ENCODE results near the gene FANCL. TPM values are rescaled to one million over a fixed set of nuclear protein-coding genes. Genes with fewer than 3 reads are reported as not detected.
"Not testable (repeated sequence)": the region's sequence is repeated elsewhere in the genome, so short reads cannot be mapped to it uniquely, and the experiment has no call there.

Gene FANCL
- total and polyA plus RNA-seq, 5 experiments from 2014 or later: 2.1 to 6.7 (median 3.0) TPM

DNA sequence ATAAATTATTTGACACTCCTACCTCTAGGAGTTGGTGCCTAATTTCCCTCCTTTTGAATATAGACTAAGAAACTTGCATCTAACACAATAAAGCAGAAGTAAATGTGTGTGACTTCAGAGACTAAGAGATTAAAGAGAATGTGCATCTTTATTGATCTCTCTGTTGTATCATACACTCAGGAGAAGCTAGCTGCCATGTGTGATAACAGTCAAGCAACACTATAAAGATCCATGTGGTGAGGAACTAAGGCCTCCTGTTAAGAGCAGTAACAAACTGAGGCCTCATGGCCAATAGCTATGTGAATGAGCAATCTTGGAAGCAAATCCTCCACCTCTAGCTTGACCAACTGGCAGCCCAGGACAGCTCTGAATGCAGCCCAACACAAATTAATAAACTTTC is 3.4 kb downstream of the FANCL start:
- peaks cover 0 to 4% (median 0%) of the 10 kb centered on the region in 5 donors for H3K27me3 Mint-ChIP-seq
- peaks cover 9 to 34% (median 21%) of the 10 kb centered on the region in 4 donors for H3K4me1 Mint-ChIP-seq
- ATAC-seq: no peak
- DNase-seq: no peak
- POLR2A ChIA-PET: no interaction called here
- H3K36me3 Mint-ChIP-seq: no peaks in the 10 kb centered on the region
- H3K4me3 Mint-ChIP-seq: no peak overlapping the region
- H3K27ac Mint-ChIP-seq: peak overlapping the region in 3 of 10 donors; percentile 33 to 48 (median 34)
- no peaks in the 10 kb centered on the region for H3K9me3 Mint-ChIP-seq

DNA sequence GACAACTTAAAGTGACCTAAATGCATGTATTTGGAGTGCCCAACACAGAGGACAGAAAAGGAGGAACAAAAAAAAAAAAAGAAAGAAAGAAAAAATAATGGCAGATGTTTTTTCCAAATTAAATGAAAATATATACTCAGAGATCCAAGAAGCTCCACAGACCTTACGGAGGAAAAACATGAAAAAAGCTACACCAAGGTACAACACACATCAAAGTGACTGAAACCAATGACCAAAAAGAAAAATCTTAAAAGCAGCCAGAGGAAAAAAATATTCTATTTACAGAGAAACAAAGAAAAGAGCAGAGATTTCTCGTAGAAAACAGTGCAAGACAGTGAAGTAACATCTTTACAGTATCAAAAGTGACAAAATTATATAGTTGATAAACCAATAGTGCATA is 5.1 kb downstream of the FANCL start:
- POLR2A ChIA-PET: no interaction called here

DNA sequence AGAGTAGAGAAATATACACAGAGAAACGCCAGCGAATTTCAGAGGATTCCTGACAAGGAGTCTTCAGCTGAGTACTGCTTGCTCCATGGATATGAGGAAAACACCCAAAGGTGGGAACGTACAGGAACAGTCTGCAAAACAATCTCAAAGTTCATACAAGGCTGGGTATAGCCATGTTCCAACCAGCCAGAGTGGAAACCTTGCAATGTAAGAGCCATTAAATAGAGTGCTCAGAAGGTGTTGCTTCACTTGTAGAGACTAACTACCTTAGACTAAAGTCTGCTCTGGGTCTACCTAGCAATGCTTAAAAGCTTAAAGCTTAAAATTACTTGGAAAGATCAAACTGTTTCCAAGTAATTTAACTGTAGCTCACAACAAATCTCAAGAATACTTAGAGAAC is 6.0 kb downstream of the FANCL start:
- no peak for ATAC-seq
- Mint-ChIP-seq H3K4me3 (no peak overlapping the region), H3K36me3 (no peaks in the 10 kb centered on the region), H3K27me3 (peaks cover 0 to 6% (median 0%) of the 10 kb centered on the region in 5 donors), H3K9me3 (no peaks in the 10 kb centered on the region), H3K27ac (no peak overlapping the region), H3K4me1 (peaks cover 3 to 23% (median 10%) of the 10 kb centered on the region in 4 donors)
- POLR2A ChIA-PET: no interaction called here
- DNase-seq: no peak

More for the DNA sequence above, 5.1 kb downstream of the FANCL start:
- Mint-ChIP-seq H3K27me3 (peaks cover 0 to 5% (median 0%) of the 10 kb centered on the region in 5 donors), H3K4me1 (peaks cover 7 to 30% (median 17%) of the 10 kb centered on the region in 4 donors), H3K9me3 (no peaks in the 10 kb centered on the region), H3K36me3 (no peaks in the 10 kb centered on the region), H3K27ac (no peak overlapping the region), H3K4me3 (no peak overlapping the region)
- DNase-seq (no peak), ATAC-seq (no peak)

DNA sequence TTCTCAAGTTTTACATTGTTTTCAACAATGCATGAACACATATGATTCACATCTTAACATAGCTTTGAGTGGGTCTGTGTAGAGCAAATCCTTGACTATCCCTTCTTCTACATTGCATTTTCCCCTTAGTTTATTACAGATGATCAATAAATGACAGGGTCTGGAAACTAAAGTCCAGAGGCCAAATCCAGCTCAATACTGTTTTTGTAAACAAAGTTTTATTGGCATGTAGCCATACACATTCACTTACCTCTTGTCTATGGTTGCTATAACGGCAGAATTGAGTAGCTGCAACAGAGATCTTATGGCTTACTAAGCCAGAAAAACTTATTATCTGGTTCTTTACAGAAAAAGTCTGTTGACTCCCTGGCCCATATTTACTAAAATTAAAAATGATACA is 12.8 kb downstream of the FANCL start:
- no peaks in the 10 kb centered on the region for H3K36me3 Mint-ChIP-seq
- H3K4me3 Mint-ChIP-seq: no peak overlapping the region
- peaks cover 0 to 6% (median 0%) of the 10 kb centered on the region in 5 donors for H3K27me3 Mint-ChIP-seq
- no peak for ATAC-seq
- DNase-seq: no peak
- no peak overlapping the region for H3K27ac Mint-ChIP-seq
- H3K4me1 Mint-ChIP-seq: peaks cover 0 to 2% (median 0%) of the 10 kb centered on the region in 4 donors
- no peaks in the 10 kb centered on the region for H3K9me3 Mint-ChIP-seq
- POLR2A ChIA-PET: no interaction called here

DNA sequence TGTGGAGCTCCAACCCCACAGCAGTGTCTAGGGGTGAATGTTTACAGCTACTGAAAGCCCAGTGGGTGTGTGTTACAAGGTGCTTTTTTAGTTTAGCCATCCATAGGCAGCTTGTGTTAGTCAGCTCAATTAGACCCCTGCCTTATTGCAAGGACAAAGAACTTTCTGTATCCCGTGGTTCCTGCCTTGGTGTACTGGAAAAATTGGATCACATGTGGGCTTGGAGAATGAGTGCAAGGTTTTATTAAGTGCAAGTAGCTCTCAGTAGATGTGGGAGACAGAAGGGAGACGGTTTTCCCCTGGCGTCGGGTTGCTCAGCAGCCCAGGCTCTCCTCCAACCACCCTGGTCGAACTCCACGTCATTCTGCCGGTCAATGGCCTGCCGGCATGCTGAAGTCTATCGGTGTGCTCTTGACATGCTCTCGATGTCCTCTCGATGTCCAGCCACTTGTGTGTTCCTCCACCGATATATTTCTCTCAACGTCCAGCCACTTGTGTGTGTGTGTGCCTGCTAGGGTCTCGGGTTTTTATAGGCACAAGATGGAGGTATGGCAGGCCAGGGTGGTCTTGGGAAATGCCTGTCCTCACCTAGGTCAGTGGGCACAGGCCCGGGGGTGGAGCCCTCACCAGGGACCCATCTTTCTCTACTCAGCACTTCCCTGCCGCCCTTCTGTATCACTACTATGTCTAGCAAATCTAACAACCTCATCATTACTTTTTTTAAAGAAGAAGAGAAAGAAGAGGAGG is 13.8 kb downstream of the FANCL start:
- H3K27me3 Mint-ChIP-seq: peaks cover 0 to 6% (median 0%) of the 10 kb centered on the region in 5 donors
- peaks cover 0 to 2% (median 0%) of the 10 kb centered on the region in 4 donors for H3K4me1 Mint-ChIP-seq
- no peaks in the 10 kb centered on the region for H3K9me3 Mint-ChIP-seq
- no peak overlapping the region for H3K27ac Mint-ChIP-seq
- ATAC-seq: no peak
- H3K36me3 Mint-ChIP-seq: no peaks in the 10 kb centered on the region
- no peak for DNase-seq
- no peak overlapping the region for H3K4me3 Mint-ChIP-seq
- POLR2A ChIA-PET: no interaction called here

DNA sequence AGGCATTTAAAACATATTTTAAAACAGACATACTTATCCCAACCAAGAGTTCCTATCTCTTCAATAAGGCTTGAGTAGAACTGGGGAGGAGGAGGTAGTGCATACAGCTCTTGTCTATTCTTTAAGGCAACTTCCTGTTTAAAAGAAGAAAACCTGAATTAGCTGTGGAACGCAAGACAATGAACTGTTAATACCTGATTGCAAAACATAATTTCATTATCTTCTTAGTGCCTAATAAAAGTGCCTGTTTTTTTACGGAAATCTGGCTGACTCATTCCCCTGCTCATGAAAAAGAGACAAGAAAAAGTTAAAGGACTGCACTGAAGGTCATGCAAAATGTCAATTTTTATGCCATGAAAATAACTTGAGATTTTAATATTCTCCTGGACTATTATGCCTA is 19.2 kb downstream of the FANCL start:
- Mint-ChIP-seq H3K4me3 (no peak overlapping the region), H3K4me1 (no peaks in the 10 kb centered on the region), H3K27me3 (no peaks in the 10 kb centered on the region), H3K27ac (no peak overlapping the region), H3K36me3 (peaks cover 0 to 4% (median 2%) of the 10 kb centered on the region in 3 donors), H3K9me3 (no peaks in the 10 kb centered on the region)
- ATAC-seq (no peak), DNase-seq (no peak)
- POLR2A ChIA-PET: no interaction called here

DNA sequence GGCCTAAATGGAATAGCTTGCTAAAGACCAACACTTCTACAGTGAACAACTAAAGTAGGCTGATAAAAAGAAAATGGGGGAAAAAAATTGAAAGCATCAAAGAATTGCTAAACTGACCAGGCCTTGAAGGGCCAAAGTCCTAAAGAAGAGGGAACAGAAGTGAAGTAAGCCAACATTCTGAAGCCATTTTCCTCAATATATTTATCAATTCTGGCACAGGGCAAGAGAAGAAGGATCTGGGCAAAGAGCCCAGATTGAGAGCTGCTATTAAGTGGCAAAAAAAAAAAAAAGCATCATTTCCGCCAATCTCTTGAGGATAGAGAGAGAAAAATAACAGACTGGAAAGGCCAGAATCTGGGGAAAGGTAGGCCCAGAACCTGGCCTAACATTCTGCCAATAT is 25.7 kb downstream of the FANCL start:
- H3K4me1 Mint-ChIP-seq: no peaks in the 10 kb centered on the region
- H3K4me3 Mint-ChIP-seq: no peak overlapping the region
- no peak overlapping the region for H3K27ac Mint-ChIP-seq
- peaks cover 0 to 20% (median 9%) of the 10 kb centered on the region in 9 donors for H3K9me3 Mint-ChIP-seq
- POLR2A ChIA-PET: interaction anchor here (0.7 kb wide), 1 partner anchor 169 kb away, joined by 6 read pairs; no protein-coding TSS in a partner anchor
- H3K27me3 Mint-ChIP-seq: no peaks in the 10 kb centered on the region
- H3K36me3 Mint-ChIP-seq: peaks cover 9 to 26% (median 19%) of the 10 kb centered on the region in 3 donors
- ATAC-seq (no peak), DNase-seq (no peak)

DNA sequence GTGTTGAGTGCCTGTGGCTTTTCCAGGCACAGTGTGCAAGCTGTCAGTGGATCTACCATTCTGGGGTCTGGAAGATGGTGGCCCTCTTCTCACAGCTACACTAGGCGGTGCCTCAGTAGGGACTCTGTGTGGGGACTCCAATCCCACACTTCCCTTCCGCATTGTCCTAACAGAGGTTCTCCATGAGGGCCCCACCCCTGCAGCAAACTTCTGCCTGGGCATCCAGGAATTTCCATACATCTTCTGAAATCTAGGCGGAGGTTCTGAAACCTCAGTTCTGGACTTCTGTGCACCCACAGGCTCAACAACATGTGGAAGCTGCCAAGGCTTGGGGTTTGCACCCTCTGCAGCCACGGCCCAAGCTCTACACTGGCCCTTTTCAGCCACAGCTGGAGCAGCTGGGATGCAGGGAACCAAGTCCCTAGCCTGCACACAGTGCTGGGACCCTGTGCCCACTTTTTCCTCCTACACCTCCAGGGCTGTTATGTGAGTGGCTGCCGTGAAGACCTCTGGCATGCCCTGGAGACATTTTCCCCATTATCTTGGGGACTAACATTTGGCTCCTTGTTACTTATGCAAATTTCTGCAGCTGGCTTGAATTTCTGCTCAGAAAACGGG is 30.1 kb downstream of the FANCL start:
- ATAC-seq, H3K4me3 Mint-ChIP-seq, H3K4me1 Mint-ChIP-seq, DNase-seq, POLR2A ChIA-PET, H3K27me3 Mint-ChIP-seq, H3K27ac Mint-ChIP-seq: not testable (repeated sequence)
- peaks cover 0 to 27% (median 13%) of the 10 kb centered on the region in 9 donors for H3K9me3 Mint-ChIP-seq
- peaks cover 7 to 31% (median 20%) of the 10 kb centered on the region in 3 donors for H3K36me3 Mint-ChIP-seq

DNA sequence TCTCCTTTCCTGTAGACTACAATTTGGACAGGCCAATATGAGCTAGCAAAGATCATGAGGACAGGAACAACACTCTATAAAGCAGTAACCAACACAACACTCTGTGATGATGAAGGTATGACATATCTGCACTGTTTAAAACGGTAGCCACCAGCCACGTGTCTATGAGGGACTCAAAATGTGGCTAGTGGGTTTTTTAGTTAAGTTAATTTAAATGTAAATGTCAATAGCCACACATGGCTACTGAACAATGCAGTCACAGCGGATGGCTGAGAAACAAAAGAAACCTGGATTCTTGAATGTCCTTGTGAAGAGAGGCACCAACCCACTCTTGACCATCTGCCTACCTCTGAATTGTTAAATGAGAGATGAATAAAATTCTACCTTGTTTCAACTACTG is 33.9 kb downstream of the FANCL start:
- Mint-ChIP-seq H3K36me3 (peaks cover 7 to 19% (median 17%) of the 10 kb centered on the region in 3 donors), H3K27ac (no peak overlapping the region), H3K27me3 (no peaks in the 10 kb centered on the region), H3K4me1 (peaks cover 0 to 2% (median 0%) of the 10 kb centered on the region in 4 donors), H3K4me3 (no peak overlapping the region), H3K9me3 (peaks cover 0 to 24% (median 13%) of the 10 kb centered on the region in 9 donors)
- POLR2A ChIA-PET: no interaction called here
- ATAC-seq (no peak), DNase-seq (no peak)

DNA sequence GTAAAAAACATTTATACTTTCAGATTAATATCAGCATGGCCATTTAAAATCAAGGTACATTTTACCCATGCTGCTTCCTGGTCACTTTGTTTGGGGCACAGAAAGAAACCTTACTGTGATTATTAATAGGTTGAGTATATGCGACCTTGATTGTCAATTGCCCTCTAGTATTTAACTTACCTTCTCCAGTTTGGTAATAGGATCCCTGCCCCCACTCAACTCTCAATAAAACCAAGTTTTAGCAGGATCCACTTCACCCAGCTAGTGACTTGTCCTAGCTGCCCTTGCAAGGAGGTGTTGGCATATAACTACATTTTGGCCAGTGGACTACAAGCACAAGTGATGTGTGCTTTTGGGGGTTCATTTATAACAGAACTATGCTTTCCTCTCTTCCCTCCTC is 34.3 kb downstream of the FANCL start:
- peaks cover 0 to 20% (median 11%) of the 10 kb centered on the region in 9 donors for H3K9me3 Mint-ChIP-seq

DNA sequence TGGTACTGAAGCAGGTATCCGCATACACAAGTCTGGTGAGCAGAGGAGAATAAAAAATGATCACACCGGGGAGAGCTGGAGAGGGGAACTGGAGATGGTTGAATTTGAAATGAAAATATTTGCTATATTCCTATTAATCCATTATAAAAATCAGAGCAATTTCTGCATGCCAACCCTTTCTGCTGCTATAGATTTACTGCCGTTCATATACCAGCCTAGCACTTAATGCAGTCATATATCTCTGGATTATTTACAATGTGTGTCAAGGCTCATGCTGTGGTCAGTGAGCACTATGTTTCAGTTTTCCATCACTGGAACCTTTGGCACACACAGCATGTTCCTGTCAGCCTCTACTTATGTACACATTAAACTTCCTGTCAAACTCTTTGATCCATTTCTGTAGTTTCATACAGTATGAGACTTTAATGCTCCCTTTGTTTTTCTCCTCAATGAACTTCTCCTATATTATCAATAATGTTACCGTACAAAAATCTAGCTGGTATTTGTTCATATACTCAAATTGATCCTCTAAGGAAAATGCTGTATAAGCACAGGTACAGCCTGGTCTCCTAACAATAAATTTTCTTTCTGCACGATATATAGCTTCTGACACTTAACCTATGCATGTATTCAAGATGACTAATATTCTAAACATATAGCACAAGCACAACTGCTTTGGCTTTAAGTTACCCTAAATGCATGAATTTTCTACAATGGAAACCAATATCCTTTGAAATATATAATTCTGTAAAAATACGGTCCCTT is 36.7 kb downstream of the FANCL start:
- Mint-ChIP-seq H3K27me3 (no peaks in the 10 kb centered on the region), H3K27ac (no peak overlapping the region), H3K9me3 (no peaks in the 10 kb centered on the region), H3K4me1 (peaks cover 0 to 4% (median 1%) of the 10 kb centered on the region in 4 donors), H3K36me3 (no peaks in the 10 kb centered on the region), H3K4me3 (no peak overlapping the region)
- POLR2A ChIA-PET: no interaction called here
- no peak for DNase-seq
- no peak for ATAC-seq

More for the DNA sequence above, 34.3 kb downstream of the FANCL start:
- POLR2A ChIA-PET: no interaction called here
- Mint-ChIP-seq H3K36me3 (peaks cover 4 to 16% (median 13%) of the 10 kb centered on the region in 3 donors), H3K27ac (no peak overlapping the region), H3K4me1 (peaks cover 0 to 2% (median 0%) of the 10 kb centered on the region in 4 donors), H3K4me3 (no peak overlapping the region), H3K27me3 (no peaks in the 10 kb centered on the region)
- DNase-seq: no peak
- no peak for ATAC-seq

DNA sequence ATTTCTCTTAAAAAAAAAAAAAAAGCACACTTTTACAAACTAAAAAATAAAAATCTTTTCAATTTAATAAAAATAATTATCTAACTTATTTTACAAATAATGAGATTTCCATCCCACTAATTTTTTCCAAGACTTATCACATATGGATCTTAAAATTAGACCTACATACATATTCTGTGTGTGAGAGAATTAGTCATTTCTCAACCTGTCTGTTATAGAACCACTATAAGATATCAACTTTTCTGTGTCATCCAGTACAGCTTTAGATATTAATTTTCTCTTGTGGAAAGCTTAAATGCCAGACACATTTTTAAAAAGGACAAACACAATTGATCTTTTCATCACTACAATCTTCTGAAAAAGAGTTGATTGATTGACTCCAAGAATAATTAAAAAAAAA is 38.1 kb downstream of the FANCL start:
- Mint-ChIP-seq H3K9me3 (no peaks in the 10 kb centered on the region), H3K27me3 (no peaks in the 10 kb centered on the region), H3K36me3 (no peaks in the 10 kb centered on the region), H3K4me1 (peaks cover 0 to 4% (median 1%) of the 10 kb centered on the region in 4 donors), H3K27ac (no peak overlapping the region), H3K4me3 (no peak overlapping the region)
- POLR2A ChIA-PET: no interaction called here
- ATAC-seq (no peak), DNase-seq (no peak)

DNA sequence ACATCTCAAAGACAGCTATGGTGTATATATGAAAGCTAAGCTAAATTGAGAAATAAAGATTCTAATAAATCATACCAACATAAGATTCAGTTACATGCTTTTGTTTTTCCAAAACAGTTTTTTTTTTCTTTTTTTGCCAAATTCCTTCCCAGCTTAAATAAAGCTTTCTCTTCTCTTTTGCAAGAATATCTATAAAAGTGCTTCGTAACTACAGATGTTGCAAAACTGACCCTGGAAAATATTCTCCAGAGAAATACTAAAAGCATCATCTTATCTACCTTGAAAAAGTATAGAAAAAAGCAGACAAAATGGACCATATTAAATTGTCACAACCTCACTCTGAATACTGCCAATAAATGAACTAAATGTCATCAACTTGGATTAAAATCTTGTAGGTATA is 38.7 kb downstream of the FANCL start:
- DNase-seq (no peak), ATAC-seq (no peak)
- POLR2A ChIA-PET: no interaction called here
- Mint-ChIP-seq H3K4me3 (no peak overlapping the region), H3K9me3 (no peaks in the 10 kb centered on the region), H3K36me3 (no peaks in the 10 kb centered on the region), H3K27me3 (no peaks in the 10 kb centered on the region), H3K4me1 (peaks cover 0 to 4% (median 1%) of the 10 kb centered on the region in 4 donors), H3K27ac (no peak overlapping the region)

Data from naive thymus-derived CD8-positive, alpha-beta T cell (primary cell).